T-helper 2 cell treated with Interferon-gamma antibody and Interleukin-4, amounts not matched to agents 5 μg/mL and 100 μg/mL, for 36 hours (primary cell): ENCODE measurements around the gene VEGFB.

Experiments
- DNase-seq: peaks from one replicate; pipeline ENCODE4 v3.0.0; 2021; ENCODE audit warnings: low spot score
- H3K27ac Mint-ChIP-seq: one replicate; pipeline ENCODE4 v1.8.0; 2021; ENCODE audit warnings: mild to moderate bottlenecking, mixed read lengths
- H3K27me3 Mint-ChIP-seq: one replicate; pipeline ENCODE4 v1.8.0; 2021; ENCODE audit warnings: low read depth, mixed read lengths
- H3K36me3 Mint-ChIP-seq: one replicate; pipeline ENCODE4 v1.8.0; 2021; ENCODE audit warnings: low read depth, mixed read lengths
- H3K4me1 Mint-ChIP-seq: one replicate; pipeline ENCODE4 v1.8.0; 2021; ENCODE audit warnings: low read depth, mixed read lengths
- H3K4me3 Mint-ChIP-seq: one replicate; pipeline ENCODE4 v1.8.0; 2022; ENCODE audit warnings: mild to moderate bottlenecking, moderate library complexity, mixed read lengths
- H3K9me3 Mint-ChIP-seq: one replicate; pipeline ENCODE4 v1.8.0; 2021; ENCODE audit warnings: mixed read lengths

Gene VEGFB

DNA sequence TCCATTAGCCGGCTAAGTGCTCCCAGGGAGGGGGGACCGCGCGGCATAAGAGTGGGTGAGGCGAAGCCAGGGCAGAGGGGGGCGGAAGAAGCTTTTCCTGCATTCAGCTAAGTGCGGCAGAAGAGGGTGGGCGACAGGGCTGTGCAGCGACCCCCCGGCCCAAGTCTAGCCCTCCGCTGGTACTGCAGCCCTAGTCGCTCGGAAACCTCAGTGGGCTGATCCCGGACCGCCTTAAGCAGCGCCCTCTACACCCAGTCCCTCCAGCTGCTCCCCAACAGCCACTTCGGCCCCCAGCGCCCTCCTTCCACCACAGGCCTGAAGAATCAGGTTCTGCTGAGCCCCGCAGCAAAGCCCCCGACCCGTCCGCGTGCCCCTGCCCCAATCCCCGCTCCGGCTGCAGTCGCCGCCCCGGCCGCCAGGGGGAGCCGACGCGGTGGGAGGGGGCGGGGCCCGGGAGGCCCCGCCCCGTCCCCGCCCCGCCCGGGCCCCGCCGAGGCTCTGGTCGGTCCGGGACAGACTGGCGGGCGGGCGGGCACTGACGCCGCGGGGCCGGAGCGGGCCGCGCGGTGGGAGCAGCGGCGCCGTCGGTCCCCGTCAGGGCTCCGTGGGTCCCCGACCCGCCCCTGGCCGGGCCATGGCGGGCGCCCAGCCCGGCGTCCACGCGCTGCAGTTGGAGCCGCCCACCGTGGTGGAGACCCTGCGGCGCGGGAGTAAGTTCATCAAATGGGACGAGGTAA lies 16.8 kb downstream of the VEGFB start, which contains the start of gene PLCB3:
PLCB3 (plus strand) TSS at position 515 of the 737 bp plus-strand sequence; CDS start at position 635, 120 bp downstream.
- H3K4me1 Mint-ChIP-seq = peaks cover 25% of the 10 kb centered on the region
- H3K9me3 Mint-ChIP-seq = no peaks in the 10 kb centered on the region
- DNase-seq = peak; percentile 59
- H3K4me3 Mint-ChIP-seq = peak within 1 kb of the TSS; percentile 90
- peak within 1 kb of the TSS; percentile 77 for H3K27ac Mint-ChIP-seq
- no peaks in the 10 kb centered on the region for H3K36me3 Mint-ChIP-seq
- H3K27me3 Mint-ChIP-seq = no peaks in the 10 kb centered on the region

DNA sequence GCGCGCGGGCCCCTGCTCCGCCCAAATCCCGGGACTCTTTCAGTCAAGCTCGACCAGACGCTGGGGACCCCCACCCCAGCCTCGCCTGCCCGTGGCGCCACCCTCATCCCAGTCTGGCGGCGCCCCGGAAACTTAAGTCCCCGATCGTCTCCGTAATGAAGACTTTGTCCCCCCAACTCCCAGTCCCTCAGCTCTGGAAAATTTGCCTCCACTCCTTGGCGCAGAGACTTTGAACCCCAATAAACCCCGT lies 17.3 kb downstream of the VEGFB start:
- no peaks in the 10 kb centered on the region for H3K27me3 Mint-ChIP-seq
- peaks cover 25% of the 10 kb centered on the region for H3K4me1 Mint-ChIP-seq
- H3K36me3 Mint-ChIP-seq = no peaks in the 10 kb centered on the region
- DNase-seq = no peak
- peak overlapping the region; percentile 77 for H3K27ac Mint-ChIP-seq
- H3K4me3 Mint-ChIP-seq = peak overlapping the region; percentile 90
- no peaks in the 10 kb centered on the region for H3K9me3 Mint-ChIP-seq

DNA sequence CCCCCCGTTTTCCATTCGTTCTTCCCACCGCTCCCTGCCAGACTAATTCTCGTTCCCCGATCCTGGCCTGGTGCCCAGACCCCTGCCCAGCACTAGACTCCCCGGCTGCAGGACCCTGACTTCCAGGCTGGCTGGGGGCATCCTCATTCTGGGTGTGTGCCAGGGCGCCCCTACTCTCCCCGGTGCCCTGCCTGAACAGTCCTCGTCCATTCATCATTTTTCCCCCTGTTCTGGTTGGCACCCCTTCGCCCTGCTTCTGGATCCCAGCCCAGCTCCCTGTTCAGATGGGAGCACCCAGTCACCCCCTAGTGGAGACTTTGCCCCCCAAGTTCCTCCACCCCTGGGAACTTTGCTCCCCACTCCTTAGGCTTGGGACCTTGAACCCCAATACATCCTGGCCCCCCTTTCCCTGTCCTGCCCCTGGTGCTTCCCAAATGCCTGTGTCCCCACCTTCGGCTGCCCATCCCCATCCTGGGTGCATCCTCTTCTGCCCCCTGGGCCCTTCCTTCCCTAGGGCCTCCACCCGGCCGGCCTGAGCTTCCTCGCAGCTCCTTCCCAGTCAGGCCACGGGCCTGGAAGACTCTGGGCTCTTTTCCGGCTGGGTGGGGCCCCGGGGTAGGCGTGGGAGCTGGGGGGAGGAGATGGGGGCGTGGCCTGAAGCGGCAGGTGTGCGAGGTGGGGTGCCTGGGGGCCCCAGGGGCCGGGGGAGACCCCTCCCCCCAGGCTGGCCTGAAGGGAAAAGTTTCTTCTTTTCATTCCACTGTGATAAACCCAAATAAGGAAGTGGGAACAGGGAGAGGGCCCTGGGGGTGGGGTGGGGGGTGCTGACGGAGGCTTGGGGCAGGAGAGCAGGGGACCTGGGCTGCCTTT lies 17.9 kb downstream of the VEGFB start:
- H3K27me3 Mint-ChIP-seq = no peaks in the 10 kb centered on the region
- H3K4me3 Mint-ChIP-seq = peak overlapping the region; percentile 90
- H3K4me1 Mint-ChIP-seq = peaks cover 23% of the 10 kb centered on the region
- H3K36me3 Mint-ChIP-seq = no peaks in the 10 kb centered on the region
- DNase-seq = no peak
- H3K27ac Mint-ChIP-seq = peak overlapping the region; percentile 77
- no peaks in the 10 kb centered on the region for H3K9me3 Mint-ChIP-seq

DNA sequence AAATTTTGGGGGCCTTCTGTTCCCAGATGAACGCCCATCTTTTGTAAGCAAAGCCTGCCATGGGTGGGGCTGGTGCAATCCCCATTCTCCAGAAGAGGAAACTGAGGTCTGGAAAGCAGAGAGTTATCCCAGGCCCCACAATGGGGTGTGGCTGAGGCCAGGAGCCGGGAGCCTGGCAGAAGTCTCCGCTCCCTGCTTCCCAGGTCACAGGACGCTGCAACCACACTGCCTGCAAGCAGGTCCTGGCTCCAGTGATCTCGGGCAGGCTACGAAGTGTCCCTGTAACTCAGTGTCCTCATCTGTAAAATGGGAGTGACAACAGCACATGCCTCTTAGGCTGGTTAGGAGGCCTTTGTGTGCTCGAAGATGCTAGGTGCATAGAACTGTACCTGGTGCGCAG lies 18.7 kb downstream of the VEGFB start:
- H3K27me3 Mint-ChIP-seq = no peaks in the 10 kb centered on the region
- H3K9me3 Mint-ChIP-seq = no peaks in the 10 kb centered on the region
- H3K27ac Mint-ChIP-seq = no peak overlapping the region
- DNase-seq = no peak
- peaks cover 19% of the 10 kb centered on the region for H3K4me1 Mint-ChIP-seq
- peak overlapping the region; percentile 24 for H3K4me3 Mint-ChIP-seq
- no peaks in the 10 kb centered on the region for H3K36me3 Mint-ChIP-seq

DNA sequence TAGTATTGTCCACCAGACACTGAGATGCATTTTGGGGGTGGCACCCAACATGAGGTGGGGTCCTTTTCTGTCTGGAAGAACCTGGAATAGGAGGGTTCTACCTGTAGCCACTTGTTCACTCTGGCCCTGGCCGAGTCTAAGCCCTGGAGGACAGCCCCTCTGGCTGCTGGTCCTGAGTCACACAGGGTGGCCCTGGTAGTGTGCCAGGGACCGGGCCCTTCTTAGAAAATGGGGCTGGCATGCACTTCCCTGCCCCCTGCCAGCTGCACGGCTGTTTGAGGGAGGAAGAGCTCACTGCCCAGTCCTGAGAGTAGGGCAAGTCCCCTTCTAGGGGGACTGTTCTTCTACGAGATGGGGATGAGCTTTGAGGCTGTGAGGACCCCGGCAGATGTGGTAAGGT lies 19.1 kb downstream of the VEGFB start:
- no peaks in the 10 kb centered on the region for H3K9me3 Mint-ChIP-seq
- H3K27me3 Mint-ChIP-seq = no peaks in the 10 kb centered on the region
- peak overlapping the region; percentile 15 for H3K4me3 Mint-ChIP-seq
- DNase-seq = no peak
- peaks cover 18% of the 10 kb centered on the region for H3K4me1 Mint-ChIP-seq
- H3K27ac Mint-ChIP-seq = no peak overlapping the region
- H3K36me3 Mint-ChIP-seq = peaks cover under 1% of the 10 kb centered on the region

DNA sequence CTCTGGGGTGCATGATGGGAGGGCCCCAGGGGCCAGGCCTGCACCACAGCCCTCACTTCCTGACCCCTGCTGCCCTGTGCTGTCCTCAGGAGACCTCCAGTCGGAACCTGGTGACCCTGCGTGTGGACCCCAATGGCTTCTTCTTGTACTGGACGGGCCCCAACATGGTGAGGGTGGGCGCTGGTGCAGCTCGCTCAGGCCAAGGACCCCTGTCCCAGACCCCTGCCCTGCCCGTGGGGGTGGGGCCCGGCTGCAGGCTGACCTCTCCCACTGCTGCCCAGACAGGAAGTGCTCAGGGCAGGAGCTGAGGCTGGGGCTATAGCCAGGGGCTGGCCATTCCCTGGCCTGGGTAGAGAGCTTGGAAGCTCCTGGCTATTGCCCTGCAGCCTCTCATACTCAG lies 19.9 kb downstream of the VEGFB start:
- Mint-ChIP-seq H3K4me1 (peaks cover 18% of the 10 kb centered on the region), H3K27ac (no peak overlapping the region), H3K4me3 (no peak overlapping the region), H3K27me3 (no peaks in the 10 kb centered on the region), H3K9me3 (no peaks in the 10 kb centered on the region), H3K36me3 (peaks cover 5% of the 10 kb centered on the region)
- no peak for DNase-seq

DNA sequence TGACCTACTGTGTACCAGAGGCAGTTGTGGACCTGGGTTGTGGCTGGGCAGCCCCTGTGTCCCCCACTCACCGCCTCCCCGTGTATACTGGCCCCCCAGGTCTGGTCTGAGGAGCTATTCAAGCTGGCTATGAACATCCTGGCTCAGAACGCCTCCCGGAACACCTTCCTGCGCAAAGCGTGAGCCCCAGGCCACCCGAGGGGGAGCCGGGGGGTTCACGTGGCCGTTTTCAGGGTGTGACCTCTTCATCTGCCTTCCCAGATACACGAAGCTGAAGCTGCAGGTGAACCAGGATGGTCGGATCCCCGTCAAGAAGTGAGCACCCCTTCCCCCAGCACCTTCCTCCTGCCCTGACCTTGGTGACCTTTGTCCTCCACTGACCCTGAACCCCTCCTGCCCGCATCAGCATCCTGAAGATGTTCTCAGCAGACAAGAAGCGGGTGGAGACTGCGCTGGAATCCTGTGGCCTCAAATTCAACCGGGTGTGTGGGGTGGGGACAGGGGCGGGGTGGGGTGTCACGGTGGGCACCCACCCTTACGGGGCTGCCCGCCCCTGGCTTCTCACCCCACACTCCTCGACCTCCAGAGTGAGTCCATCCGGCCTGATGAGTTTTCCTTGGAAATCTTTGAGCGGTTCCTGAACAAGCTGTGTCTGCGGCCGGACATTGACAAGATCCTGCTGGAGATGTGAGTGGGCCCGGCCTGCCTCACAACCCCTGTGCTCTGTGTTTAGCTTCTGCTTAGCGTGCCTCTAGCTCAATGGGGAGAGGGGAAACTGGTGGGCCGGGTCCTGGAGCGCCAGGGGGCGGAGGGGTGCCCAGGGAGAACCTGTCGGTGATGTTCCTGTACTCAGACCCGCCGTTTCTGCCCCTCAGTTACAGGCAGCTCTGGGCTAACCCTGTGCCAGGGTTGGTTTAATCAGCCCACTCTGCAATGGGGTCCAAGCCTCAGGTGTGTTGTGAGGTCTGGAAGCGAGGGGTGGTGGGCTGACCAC lies 21.0 kb downstream of the VEGFB start:
- H3K4me3 Mint-ChIP-seq = no peak overlapping the region
- no peaks in the 10 kb centered on the region for H3K27me3 Mint-ChIP-seq
- peaks cover 13% of the 10 kb centered on the region for H3K4me1 Mint-ChIP-seq
- no peak overlapping the region for H3K27ac Mint-ChIP-seq
- peaks cover 14% of the 10 kb centered on the region for H3K36me3 Mint-ChIP-seq
- H3K9me3 Mint-ChIP-seq = no peaks in the 10 kb centered on the region
- DNase-seq = no peak

DNA sequence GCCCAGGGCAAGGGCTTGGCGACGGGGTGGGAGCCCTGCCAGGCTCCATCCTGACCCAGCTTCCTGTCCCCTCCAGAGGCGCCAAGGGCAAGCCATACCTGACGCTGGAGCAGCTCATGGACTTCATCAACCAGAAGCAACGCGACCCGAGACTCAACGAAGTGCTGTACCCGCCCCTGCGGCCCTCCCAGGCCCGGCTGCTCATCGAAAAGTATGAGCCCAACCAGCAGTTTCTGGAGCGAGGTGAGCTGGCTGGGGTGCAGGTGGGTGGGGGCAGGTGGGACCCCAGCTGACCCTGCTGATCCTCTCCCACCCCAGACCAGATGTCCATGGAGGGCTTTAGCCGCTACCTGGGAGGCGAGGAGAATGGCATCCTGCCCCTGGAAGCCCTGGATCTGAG lies 21.9 kb downstream of the VEGFB start:
- no peak overlapping the region for H3K4me3 Mint-ChIP-seq

DNA sequence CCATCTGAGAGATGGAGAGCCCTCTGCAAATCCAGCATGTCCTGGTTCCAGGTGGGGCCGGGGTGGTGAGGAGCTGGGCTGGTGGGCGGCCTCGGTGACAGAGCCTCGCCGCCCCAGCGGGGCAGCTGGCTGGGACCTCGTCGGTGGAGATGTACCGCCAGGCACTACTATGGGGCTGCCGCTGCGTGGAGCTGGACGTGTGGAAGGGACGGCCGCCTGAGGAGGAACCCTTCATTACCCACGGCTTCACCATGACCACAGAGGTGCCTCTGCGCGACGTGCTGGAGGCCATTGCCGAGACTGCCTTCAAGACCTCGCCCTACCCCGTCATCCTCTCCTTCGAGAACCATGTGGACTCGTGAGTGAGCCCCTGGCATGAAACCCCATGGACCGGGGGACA lies 24.0 kb downstream of the VEGFB start:
- H3K4me3 Mint-ChIP-seq = no peak overlapping the region
- H3K27me3 Mint-ChIP-seq = no peaks in the 10 kb centered on the region
- H3K9me3 Mint-ChIP-seq = no peaks in the 10 kb centered on the region
- no peak for DNase-seq
- H3K4me1 Mint-ChIP-seq = peaks cover 3% of the 10 kb centered on the region
- peaks cover 19% of the 10 kb centered on the region for H3K36me3 Mint-ChIP-seq
- no peak overlapping the region for H3K27ac Mint-ChIP-seq

More for the DNA sequence above, 21.9 kb downstream of the VEGFB start:
- DNase-seq = no peak
- Mint-ChIP-seq H3K9me3 (no peaks in the 10 kb centered on the region), H3K4me1 (peaks cover 11% of the 10 kb centered on the region), H3K36me3 (peaks cover 14% of the 10 kb centered on the region), H3K27me3 (no peaks in the 10 kb centered on the region), H3K27ac (no peak overlapping the region)

DNA sequence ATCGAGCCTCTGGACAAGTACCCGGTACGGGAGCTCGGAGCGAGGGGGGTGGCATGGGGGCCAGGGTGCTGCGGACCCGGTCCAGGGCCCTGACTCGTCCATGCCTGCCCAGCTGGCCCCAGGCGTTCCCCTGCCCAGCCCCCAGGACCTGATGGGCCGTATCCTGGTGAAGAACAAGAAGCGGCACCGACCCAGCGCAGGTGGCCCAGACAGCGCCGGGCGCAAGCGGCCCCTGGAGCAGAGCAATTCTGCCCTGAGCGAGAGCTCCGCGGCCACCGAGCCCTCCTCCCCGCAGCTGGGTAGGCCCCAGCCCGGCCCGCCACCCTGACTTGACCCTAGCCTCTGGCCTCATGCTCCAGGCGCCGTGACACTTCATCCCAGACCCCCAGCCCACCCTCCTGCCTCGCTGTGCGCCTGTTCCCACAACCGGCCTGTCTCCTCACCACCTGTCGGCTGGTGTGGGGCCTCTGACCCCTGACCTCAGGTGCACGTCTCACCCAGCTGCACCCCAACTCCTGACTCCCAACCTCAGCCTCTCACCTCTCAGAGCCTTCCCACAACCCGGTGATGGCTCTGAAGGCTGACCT lies 24.7 kb downstream of the VEGFB start:
- H3K36me3 Mint-ChIP-seq = peaks cover 19% of the 10 kb centered on the region
- peaks cover 2% of the 10 kb centered on the region for H3K4me1 Mint-ChIP-seq
- H3K9me3 Mint-ChIP-seq = no peaks in the 10 kb centered on the region
- H3K27ac Mint-ChIP-seq = no peak overlapping the region
- DNase-seq = no peak
- no peaks in the 10 kb centered on the region for H3K27me3 Mint-ChIP-seq
- no peak overlapping the region for H3K4me3 Mint-ChIP-seq

DNA sequence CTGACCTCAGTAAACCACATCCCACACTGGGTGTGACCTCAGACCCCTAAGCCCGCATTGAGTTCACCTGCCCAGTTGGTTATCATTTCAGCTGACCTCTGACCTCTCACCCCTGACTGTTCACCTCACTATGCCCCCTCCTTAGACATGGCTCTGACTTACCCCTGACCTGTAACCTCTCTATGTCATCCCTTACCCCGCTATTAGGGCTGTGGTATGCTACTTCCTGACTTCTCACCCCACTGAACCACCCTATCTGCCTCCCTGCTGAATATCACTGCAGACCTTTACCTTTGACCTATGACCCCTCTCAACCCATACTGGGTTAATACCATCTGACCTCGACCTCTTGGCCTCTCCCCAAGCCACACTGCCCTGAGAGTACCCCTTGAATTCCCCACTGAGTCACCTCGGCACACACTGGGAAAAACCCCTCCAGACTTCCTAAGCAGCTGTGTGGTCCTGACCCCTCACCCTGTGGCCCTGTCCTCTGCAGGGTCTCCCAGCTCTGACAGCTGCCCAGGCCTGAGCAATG lies 25.2 kb downstream of the VEGFB start:
- Mint-ChIP-seq H3K4me1 (peaks cover 2% of the 10 kb centered on the region), H3K9me3 (no peaks in the 10 kb centered on the region), H3K27me3 (no peaks in the 10 kb centered on the region), H3K4me3 (no peak overlapping the region), H3K27ac (no peak overlapping the region), H3K36me3 (peaks cover 19% of the 10 kb centered on the region)
- no peak for DNase-seq

DNA sequence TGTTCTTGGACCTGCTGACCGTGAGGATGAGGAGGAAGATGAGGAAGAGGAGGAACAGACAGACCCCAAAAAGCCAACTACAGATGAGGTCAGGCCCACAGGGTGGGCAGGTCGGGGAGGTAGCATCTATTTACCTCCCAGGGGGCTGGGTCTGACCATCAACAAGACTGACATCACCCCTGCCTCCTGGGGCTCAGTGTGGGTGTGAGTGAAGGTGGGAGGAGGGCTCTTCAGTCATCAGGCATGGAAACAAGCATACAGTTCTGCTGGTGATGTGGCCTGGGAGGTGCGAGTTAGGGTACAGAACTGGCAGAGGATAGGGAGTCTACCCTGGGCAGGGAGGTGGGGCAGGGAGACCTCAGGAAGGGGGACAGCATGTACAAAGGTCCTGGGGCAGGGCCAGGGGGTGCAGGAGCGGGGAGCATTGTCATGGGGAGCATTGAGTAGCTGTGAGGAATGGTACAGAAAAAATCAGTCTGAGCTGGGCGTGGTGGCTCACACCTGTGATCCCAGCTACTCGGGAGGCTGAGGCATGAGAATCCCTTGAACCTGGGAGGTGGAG lies 25.8 kb downstream of the VEGFB start:
- H3K27ac Mint-ChIP-seq = no peak overlapping the region
- peaks cover 19% of the 10 kb centered on the region for H3K36me3 Mint-ChIP-seq
- H3K27me3 Mint-ChIP-seq = no peaks in the 10 kb centered on the region
- H3K4me3 Mint-ChIP-seq = no peak overlapping the region
- H3K4me1 Mint-ChIP-seq = peaks cover 2% of the 10 kb centered on the region
- no peaks in the 10 kb centered on the region for H3K9me3 Mint-ChIP-seq
- DNase-seq = no peak

DNA sequence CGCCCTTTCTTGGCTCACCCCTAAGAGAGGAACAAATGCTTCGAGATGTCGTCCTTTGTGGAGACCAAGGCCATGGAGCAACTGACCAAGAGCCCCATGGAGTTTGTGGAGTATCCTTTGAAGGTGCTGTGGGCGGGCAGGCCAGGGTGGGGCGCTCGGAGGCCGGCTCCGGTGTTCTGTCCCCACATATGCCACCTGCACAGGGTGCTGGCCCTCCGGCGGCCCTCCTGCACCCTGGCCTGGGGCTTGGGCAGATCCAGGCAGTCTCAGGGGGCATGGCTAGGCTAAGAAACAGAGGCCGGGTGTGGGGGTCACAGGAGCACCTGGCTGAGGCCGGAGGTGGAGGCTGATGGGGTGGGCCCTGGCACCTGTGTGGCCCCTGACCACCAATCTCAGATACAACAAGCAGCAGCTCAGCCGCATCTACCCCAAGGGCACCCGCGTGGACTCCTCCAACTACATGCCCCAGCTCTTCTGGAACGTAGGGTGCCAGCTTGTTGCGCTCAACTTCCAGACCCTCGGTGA lies 27.2 kb downstream of the VEGFB start:
- H3K9me3 Mint-ChIP-seq = no peaks in the 10 kb centered on the region
- no peaks in the 10 kb centered on the region for H3K27me3 Mint-ChIP-seq
- peaks cover 21% of the 10 kb centered on the region for H3K36me3 Mint-ChIP-seq
- no peak overlapping the region for H3K4me3 Mint-ChIP-seq
- H3K27ac Mint-ChIP-seq = no peak overlapping the region
- DNase-seq = no peak
- H3K4me1 Mint-ChIP-seq = peaks cover 2% of the 10 kb centered on the region
